ENCODE data around the gene GLB1L2.

DNA sequence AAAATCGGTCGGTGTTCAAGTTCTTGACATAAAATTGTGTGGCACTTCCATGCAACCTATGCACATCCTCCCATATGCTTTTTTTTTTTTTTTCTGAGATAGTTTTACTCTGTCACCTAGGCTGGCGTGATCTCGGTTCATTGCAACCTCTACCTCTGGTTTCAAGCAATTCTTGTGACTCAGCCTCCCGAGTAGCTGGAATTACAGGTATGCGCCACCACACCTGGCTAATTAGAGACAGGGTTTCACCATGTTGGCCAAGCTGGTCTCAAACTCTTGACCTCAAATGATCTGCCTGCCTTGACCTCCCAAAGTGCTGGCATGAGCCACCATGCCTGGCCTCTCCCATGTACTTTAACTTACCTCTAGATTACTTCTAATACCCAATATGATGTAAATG, 40.6 kb upstream of the GLB1L2 start:
- TF ChIP-seq CTCF (IDR thresholded peaks at IDR 0.05; ENCODE audit: low read length) (no peak), EZH2 (IDR thresholded peaks at IDR 0.05; ENCODE audit: borderline replicate concordance, low read length) (no peak)
